Left lung (tissue), 10 donors: Measurements from ENCODE around the gene UBE2U. TPM values are rescaled to one million over a fixed set of nuclear protein-coding genes. Genes with fewer than 3 reads are reported as not detected.

Experiments
- ATAC-seq: fragments of 200-7000 bp; cut with Tn5 transposase; one replicate; pipeline ENCODE4 v1.9.1; 2020; ENCODE audit warnings: moderate library complexity
- DNase-seq, 4 donors: peaks; one replicate each; pipeline ENCODE4 v3.0.0-alpha.2; 2013 to 2020
- H3K27ac ChIP-seq, 2 donors: fragments of 200-600 bp; sonication (generic) in 1 of 2; one replicate each; pipeline versions ENCODE4 v1.5.0 to v1.8.0; 2020 to 2021
- H3K27me3 ChIP-seq, 2 donors: fragments of 200-600 bp; sonication (generic) in 1 of 2; one replicate each; pipeline versions ENCODE4 v1.5.0 to v1.8.0; 2020 to 2021
- H3K36me3 ChIP-seq, 2 donors: fragments of 200-600 bp; sonication (generic) in 1 of 2; one replicate each; pipeline versions ENCODE4 v1.5.0 to v1.8.0; 2020 to 2021
- H3K4me1 ChIP-seq, 2 donors: fragments of 200-600 bp; one replicate each; pipeline ENCODE4 v1.8.0; 2021
- H3K4me3 ChIP-seq, 2 donors: fragments of 200-600 bp; sonication (generic) in 1 of 2; one replicate each; pipeline versions ENCODE4 v1.5.0 to v1.8.0; 2020 to 2021; ENCODE audit warnings: mild to moderate bottlenecking in 1 of 2
- H3K9me3 ChIP-seq, 2 donors: fragments of 200-600 bp; sonication (generic) in 1 of 2; one replicate each; pipeline versions ENCODE4 v1.5.0 to v1.8.0; 2020 to 2021
- CTCF ChIP-seq, 2 donors: fragments of 200-600 bp; sonication (generic) in 1 of 2; IDR thresholded peaks; one replicate each; pipeline versions ENCODE4 v1.5.0 to v1.8.0; 2021; ENCODE audit warnings: antibody characterized with exemption in 2 of 2
- intact Hi-C, 2 donors: fragments of 100-400 bp; cut with DNase I; formaldehyde crosslinking; loops; one replicate each; pipeline versions ENCODE4 v1.11.2 to v1.14.2; 2022
- polyA plus RNA-seq, 6 donors: library from polyadenylated mRNA; unstranded; fragments of 120-200 nt; gene quantifications; one replicate each; pipeline ENCODE4 v1.2.1, GENCODE V29; 2013; ENCODE audit not compliant: insufficient read length in 6 of 6
- total RNA-seq, 2 donors: library from RNA; stranded (reverse); fragmentation: NEBNext Ultra II Directional; extraction: Animal tissue kit (Norgen Biotek cat#: 25700); gene quantifications; one replicate each; pipeline ENCODE4 v1.2.1, GENCODE V29; 2021
- donor health status: DM: no; HTN: yes; CAD: no.
- donor health status: DM: no; HTN: no; CAD: no.

UBE2U gene
- total and polyA plus RNA-seq, 8 donors, result 0.21 to 0.41 (median 0.37) TPM; not detected in 5

GRCh38 chr1:64295136-64295535 lies 91.7 kb downstream of the UBE2U start:
- intact Hi-C loops, result no loop called here
- Histone ChIP-seq H3K4me1 (no peaks in the 10 kb centered on the region), H3K36me3 (no peaks in the 10 kb centered on the region), H3K27ac (no peak overlapping the region), H3K4me3 (no peak overlapping the region), H3K27me3 (no peaks in the 10 kb centered on the region), H3K9me3 (no peaks in the 10 kb centered on the region)
- no peak for DNase-seq
- no peak for ATAC-seq
- no peak for TF ChIP-seq CTCF (IDR thresholded peaks at IDR 0.05)

GRCh38 chr1:64295561-64295960 lies 92.1 kb downstream of the UBE2U start:
- Histone ChIP-seq H3K27me3 (no peaks in the 10 kb centered on the region), H3K27ac (no peak overlapping the region), H3K9me3 (no peaks in the 10 kb centered on the region), H3K4me1 (no peaks in the 10 kb centered on the region), H3K36me3 (no peaks in the 10 kb centered on the region), H3K4me3 (no peak overlapping the region)
- no peak for TF ChIP-seq CTCF (IDR thresholded peaks at IDR 0.05)
- DNase-seq, result no peak
- ATAC-seq, result no peak
- intact Hi-C loops, result no loop called here

GRCh38 chr1:64296459-64296858 lies 93.0 kb downstream of the UBE2U start:
- ATAC-seq, result no peak
- H3K27me3 ChIP-seq, result no peaks in the 10 kb centered on the region
- intact Hi-C loops, result no loop called here

GRCh38 chr1:64302194-64302593 lies 98.8 kb downstream of the UBE2U start:
- Histone ChIP-seq H3K4me1 (no peaks in the 10 kb centered on the region), H3K36me3 (no peaks in the 10 kb centered on the region), H3K9me3 (no peaks in the 10 kb centered on the region), H3K27me3 (no peaks in the 10 kb centered on the region), H3K4me3 (no peak overlapping the region), H3K27ac (no peak overlapping the region)
- DNase-seq, result no peak
- no peak for ATAC-seq
- intact Hi-C loops, result no loop called here
- TF ChIP-seq CTCF (IDR thresholded peaks at IDR 0.05), result no peak

More at GRCh38 chr1:64296459-64296858, 93.0 kb downstream of the UBE2U start:
- Histone ChIP-seq H3K4me3 (no peak overlapping the region), H3K27ac (no peak overlapping the region), H3K4me1 (no peaks in the 10 kb centered on the region), H3K36me3 (no peaks in the 10 kb centered on the region), H3K9me3 (no peaks in the 10 kb centered on the region)
- DNase-seq, result no peak
- TF ChIP-seq CTCF (IDR thresholded peaks at IDR 0.05), result no peak

- Histone ChIP-seq H3K27ac (no peak overlapping the region), H3K4me1 (no peaks in the 10 kb centered on the region), H3K9me3 (no peaks in the 10 kb centered on the region), H3K4me3 (no peak overlapping the region), H3K27me3 (no peaks in the 10 kb centered on the region), H3K36me3 (no peaks in the 10 kb centered on the region)
- TF ChIP-seq CTCF (IDR thresholded peaks at IDR 0.05), result no peak
- intact Hi-C loops, result no loop called here
- DNase-seq (no peak), ATAC-seq (no peak)
Observed at GRCh38 chr1:64302971-64303370, 99.5 kb downstream of the UBE2U start.
